ENCODE results near the gene MAST4.

The MAST4 gene

GRCh38 chr5:66596636-66597182 lies 516 bp downstream of the MAST4 start:
- DNase-seq (ENCODE audit: low read depth, low spot score): no peak
- no peak overlapping the region for H3K9ac ChIP-seq (ENCODE audit: insufficient read length)
- TF ChIP-seq FOXP2 (optimal IDR thresholded peaks at IDR 0.05; ENCODE audit: control extremely low read depth, extremely low read length, insufficient read depth) (no peak), EZH2 (IDR thresholded peaks at IDR 0.05) (no peak), POLR2AphosphoS5 (IDR thresholded peaks at IDR 0.05; ENCODE audit: borderline replicate concordance, low read depth, low read length) (no peak)
- no peaks in the 10 kb centered on the region for H3K9me3 ChIP-seq (ENCODE audit: low read depth, low read length)
- peak overlapping the region; percentile 89 for H3K4me3 ChIP-seq
- no peak overlapping the region for H3K27ac ChIP-seq
- no peaks in the 10 kb centered on the region for H3K36me3 ChIP-seq (ENCODE audit: insufficient read depth, low read length)

GRCh38 chr5:66597183-66597757 lies 1.1 kb downstream of the MAST4 start:
- TF ChIP-seq FOXP2 (optimal IDR thresholded peaks at IDR 0.05; ENCODE audit: control extremely low read depth, extremely low read length, insufficient read depth) (no peak), POLR2AphosphoS5 (IDR thresholded peaks at IDR 0.05; ENCODE audit: borderline replicate concordance, low read depth, low read length) (no peak), EZH2 (IDR thresholded peaks at IDR 0.05) (no peak)
- no peak for DNase-seq (ENCODE audit: low read depth, low spot score)
- Histone ChIP-seq H3K9ac (ENCODE audit: insufficient read length) (no peak overlapping the region), H3K36me3 (ENCODE audit: insufficient read depth, low read length) (no peaks in the 10 kb centered on the region), H3K27ac (no peak overlapping the region), H3K9me3 (ENCODE audit: low read depth, low read length) (no peaks in the 10 kb centered on the region), H3K4me3 (peak overlapping the region; percentile 89)

GRCh38 chr5:66602621-66603020 lies 6.4 kb downstream of the MAST4 start:
- no peak overlapping the region for H3K9ac ChIP-seq (ENCODE audit: insufficient read length)
- H3K4me3 ChIP-seq: no peak overlapping the region
- no peak for TF ChIP-seq POLR2AphosphoS5 (IDR thresholded peaks at IDR 0.05; ENCODE audit: borderline replicate concordance, low read depth, low read length)
- TF ChIP-seq FOXP2 (optimal IDR thresholded peaks at IDR 0.05; ENCODE audit: control extremely low read depth, extremely low read length, insufficient read depth): no peak
- TF ChIP-seq EZH2 (IDR thresholded peaks at IDR 0.05): no peak

GRCh38 chr5:66603164-66603563 lies 7.0 kb downstream of the MAST4 start:
- no peaks in the 10 kb centered on the region for H3K36me3 ChIP-seq (ENCODE audit: insufficient read depth, low read length)
- DNase-seq (ENCODE audit: low read depth, low spot score): no peak
- no peak overlapping the region for H3K9ac ChIP-seq (ENCODE audit: insufficient read length)
- no peak overlapping the region for H3K4me3 ChIP-seq
- TF ChIP-seq POLR2AphosphoS5 (IDR thresholded peaks at IDR 0.05; ENCODE audit: borderline replicate concordance, low read depth, low read length): no peak
- no peak for TF ChIP-seq FOXP2 (optimal IDR thresholded peaks at IDR 0.05; ENCODE audit: control extremely low read depth, extremely low read length, insufficient read depth)
- no peak for TF ChIP-seq EZH2 (IDR thresholded peaks at IDR 0.05)
- no peak overlapping the region for H3K27ac ChIP-seq
- H3K9me3 ChIP-seq (ENCODE audit: low read depth, low read length): no peaks in the 10 kb centered on the region

More at GRCh38 chr5:66602621-66603020, 6.4 kb downstream of the MAST4 start:
- no peak overlapping the region for H3K27ac ChIP-seq
- H3K36me3 ChIP-seq (ENCODE audit: insufficient read depth, low read length): no peaks in the 10 kb centered on the region
- no peaks in the 10 kb centered on the region for H3K9me3 ChIP-seq (ENCODE audit: low read depth, low read length)
- no peak for DNase-seq (ENCODE audit: low read depth, low spot score)

- no peak overlapping the region for H3K9ac ChIP-seq (ENCODE audit: insufficient read length)
- no peak overlapping the region for H3K27ac ChIP-seq
- no peaks in the 10 kb centered on the region for H3K9me3 ChIP-seq (ENCODE audit: low read depth, low read length)
- DNase-seq (ENCODE audit: low read depth, low spot score): no peak
- no peaks in the 10 kb centered on the region for H3K36me3 ChIP-seq (ENCODE audit: insufficient read depth, low read length)
- TF ChIP-seq EZH2 (IDR thresholded peaks at IDR 0.05) (no peak), FOXP2 (optimal IDR thresholded peaks at IDR 0.05; ENCODE audit: control extremely low read depth, extremely low read length, insufficient read depth) (no peak), POLR2AphosphoS5 (IDR thresholded peaks at IDR 0.05; ENCODE audit: borderline replicate concordance, low read depth, low read length) (no peak)
- H3K4me3 ChIP-seq: no peak overlapping the region
Observed at GRCh38 chr5:66603881-66604280, 7.7 kb downstream of the MAST4 start.

- Histone ChIP-seq H3K9ac (ENCODE audit: insufficient read length) (no peak overlapping the region), H3K36me3 (ENCODE audit: insufficient read depth, low read length) (no peaks in the 10 kb centered on the region), H3K27ac (no peak overlapping the region), H3K9me3 (ENCODE audit: low read depth, low read length) (no peaks in the 10 kb centered on the region), H3K4me3 (no peak overlapping the region)
- no peak for DNase-seq (ENCODE audit: low read depth, low spot score)
- no peak for TF ChIP-seq POLR2AphosphoS5 (IDR thresholded peaks at IDR 0.05; ENCODE audit: borderline replicate concordance, low read depth, low read length)
- TF ChIP-seq FOXP2 (optimal IDR thresholded peaks at IDR 0.05; ENCODE audit: control extremely low read depth, extremely low read length, insufficient read depth): no peak
- TF ChIP-seq EZH2 (IDR thresholded peaks at IDR 0.05): no peak
Observed at GRCh38 chr5:66606713-66607112, 10.5 kb downstream of the MAST4 start.

- H3K9me3 ChIP-seq (ENCODE audit: low read depth, low read length): no peaks in the 10 kb centered on the region
- no peak for TF ChIP-seq POLR2AphosphoS5 (IDR thresholded peaks at IDR 0.05; ENCODE audit: borderline replicate concordance, low read depth, low read length)
- no peak for TF ChIP-seq FOXP2 (optimal IDR thresholded peaks at IDR 0.05; ENCODE audit: control extremely low read depth, extremely low read length, insufficient read depth)
- no peak for TF ChIP-seq EZH2 (IDR thresholded peaks at IDR 0.05)
- H3K27ac ChIP-seq: no peak overlapping the region
- no peak overlapping the region for H3K4me3 ChIP-seq
- no peak for DNase-seq (ENCODE audit: low read depth, low spot score)
- no peaks in the 10 kb centered on the region for H3K36me3 ChIP-seq (ENCODE audit: insufficient read depth, low read length)
- H3K9ac ChIP-seq (ENCODE audit: insufficient read length): no peak overlapping the region
Observed at GRCh38 chr5:66608501-66608900, 12.3 kb downstream of the MAST4 start.

- no peaks in the 10 kb centered on the region for H3K9me3 ChIP-seq (ENCODE audit: low read depth, low read length)
- no peak overlapping the region for H3K27ac ChIP-seq
- no peak for DNase-seq (ENCODE audit: low read depth, low spot score)
- no peak overlapping the region for H3K9ac ChIP-seq (ENCODE audit: insufficient read length)
- H3K4me3 ChIP-seq: no peak overlapping the region
- no peaks in the 10 kb centered on the region for H3K36me3 ChIP-seq (ENCODE audit: insufficient read depth, low read length)
- TF ChIP-seq EZH2 (IDR thresholded peaks at IDR 0.05) (no peak), POLR2AphosphoS5 (IDR thresholded peaks at IDR 0.05; ENCODE audit: borderline replicate concordance, low read depth, low read length) (no peak), FOXP2 (optimal IDR thresholded peaks at IDR 0.05; ENCODE audit: control extremely low read depth, extremely low read length, insufficient read depth) (no peak)
Observed at GRCh38 chr5:66609615-66610014, 13.4 kb downstream of the MAST4 start.

- no peak overlapping the region for H3K4me3 ChIP-seq
- TF ChIP-seq POLR2AphosphoS5 (IDR thresholded peaks at IDR 0.05; ENCODE audit: borderline replicate concordance, low read depth, low read length): no peak
- TF ChIP-seq EZH2 (IDR thresholded peaks at IDR 0.05): no peak
- no peak for TF ChIP-seq FOXP2 (optimal IDR thresholded peaks at IDR 0.05; ENCODE audit: control extremely low read depth, extremely low read length, insufficient read depth)
- DNase-seq (ENCODE audit: low read depth, low spot score): no peak
- H3K36me3 ChIP-seq (ENCODE audit: insufficient read depth, low read length): no peaks in the 10 kb centered on the region
- H3K9ac ChIP-seq (ENCODE audit: insufficient read length): no peak overlapping the region
- no peaks in the 10 kb centered on the region for H3K9me3 ChIP-seq (ENCODE audit: low read depth, low read length)
- no peak overlapping the region for H3K27ac ChIP-seq
Observed at GRCh38 chr5:66612226-66612625, 16.0 kb downstream of the MAST4 start.

Data from SK-N-MC (cell line).